Gastroesophageal sphincter (tissue), 2 donors: ENCODE measurements around the gene MRPL43.

Source experiments
- POLR2A ChIP-seq, 2 donors: fragments of 450-650 bp; IDR thresholded peaks; one replicate each; pipeline ENCODE4 v1.6.1; 2017; ENCODE audit warnings: antibody characterized with exemption in 2 of 2, mild to moderate bottlenecking in 2 of 2, moderate library complexity in 1 of 2
- POLR2AphosphoS5 ChIP-seq: sonication (generic); formaldehyde crosslinking; IDR thresholded peaks from one replicate; pipeline ENCODE4 v1.6.1; 2017; ENCODE audit warnings: antibody characterized with exemption

- TF ChIP-seq POLR2A (IDR thresholded peaks at IDR 0.05) (no peak), POLR2AphosphoS5 (no peak)
Observed at GRCh38 chr10:101003639-101004206, 16.4 kb upstream of the MRPL43 start.
